HFF-Myc (cell line): ENCODE data around the gene NCLN.
"Not testable (repeated sequence)": the region's sequence is repeated elsewhere in the genome, so short reads cannot be mapped to it uniquely, and the experiment has no call there.

Experiments
- DNase-seq: peaks from one replicate; pipeline ENCODE4 v3.0.0-alpha.2; 2011; ENCODE audit warnings: low read depth; ENCODE audit errors: extremely low read depth
- H3K4me3 ChIP-seq: replicated peaks from 2 replicates; pipeline ENCODE4 v1.5.1; 2011; ENCODE audit warnings: low read depth, mild to moderate bottlenecking, control low read depth, low read length
- CTCF ChIP-seq: IDR thresholded peaks from 2 replicates; pipeline ENCODE4 v1.5.1; 2012; ENCODE audit warnings: mild to moderate bottlenecking, low read depth, low read length, control low read depth; ENCODE audit errors: missing control alignments

NCLN gene

GRCh38 chr19:3189702-3190469 lies 4.2 kb downstream of the NCLN start:
- no peak for TF ChIP-seq CTCF
- no peak for DNase-seq
- no peak overlapping the region for H3K4me3 ChIP-seq

DNA sequence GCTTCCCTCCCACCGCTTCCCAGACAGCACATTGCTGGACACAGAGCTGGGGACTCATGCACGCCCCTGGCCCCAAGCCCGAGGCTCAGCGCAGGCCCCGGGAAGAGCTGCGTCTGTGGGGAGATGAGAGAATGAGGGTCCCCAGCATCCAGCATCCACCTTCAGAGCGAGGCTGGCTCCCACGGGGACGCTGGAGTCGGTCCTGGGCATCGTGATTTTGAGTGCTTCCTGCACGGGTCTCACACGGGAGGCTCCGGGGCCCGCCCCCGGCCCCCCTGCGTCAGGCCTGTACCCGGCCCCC lies 4.7 kb downstream of the NCLN start:
- no peak for TF ChIP-seq CTCF
- no peak overlapping the region for H3K4me3 ChIP-seq
- DNase-seq, result no peak

- no peak for DNase-seq
- no peak for TF ChIP-seq CTCF
- H3K4me3 ChIP-seq, result no peak overlapping the region
These were observed 5.4 kb downstream of the NCLN start for GRCh38 chr19:3190921-3191805.

DNA sequence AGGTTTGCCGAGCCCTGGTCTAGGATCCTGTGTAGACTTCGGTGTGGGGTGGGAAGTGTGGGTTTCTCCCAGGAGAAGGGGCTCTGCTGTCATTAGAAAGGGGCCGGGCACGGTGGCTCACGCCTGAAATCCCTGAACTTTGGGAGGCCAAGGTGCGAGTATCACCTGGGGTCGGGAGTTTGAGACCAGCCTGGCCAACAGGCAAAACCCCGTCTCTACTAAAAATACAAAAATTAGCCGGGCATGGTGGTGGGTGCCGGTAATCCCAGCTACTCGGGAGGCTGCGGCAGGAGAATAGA lies 6.0 kb downstream of the NCLN start:
- DNase-seq, H3K4me3 ChIP-seq: not testable (repeated sequence)

- no peak for DNase-seq
- TF ChIP-seq CTCF, result no peak
- H3K4me3 ChIP-seq, result no peak overlapping the region
These were observed 6.5 kb downstream of the NCLN start for GRCh38 chr19:3192228-3192635.

DNA sequence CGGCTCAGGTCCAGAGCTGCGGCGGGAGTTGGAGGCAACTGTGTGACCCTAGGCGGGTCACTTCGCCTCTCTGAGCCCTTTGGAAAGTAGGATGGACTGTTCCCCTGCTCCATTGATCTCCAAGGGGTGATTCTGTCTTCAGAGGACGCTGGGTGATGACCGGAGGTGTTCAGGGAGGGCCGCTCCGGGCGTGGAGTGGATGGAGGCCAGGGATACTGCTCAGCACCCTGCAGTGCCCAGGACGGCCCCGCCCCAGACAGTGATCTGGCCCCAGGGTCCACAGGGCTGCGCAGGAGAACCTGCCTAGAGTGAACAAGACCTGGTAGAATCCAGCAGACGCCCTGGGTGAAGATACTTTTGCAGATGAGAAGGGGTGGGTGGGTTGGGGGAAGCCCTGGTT lies 7.0 kb downstream of the NCLN start:
- TF ChIP-seq CTCF, result no peak
- DNase-seq, result no peak
- H3K4me3 ChIP-seq, result no peak overlapping the region

GRCh38 chr19:3193256-3194105 lies 7.8 kb downstream of the NCLN start:
- no peak overlapping the region for H3K4me3 ChIP-seq
- DNase-seq, result no peak
- no peak for TF ChIP-seq CTCF
